LNCaP clone FGC (cell line): ENCODE data around the gene SPOPL.
"Not testable (repeated sequence)": the region's sequence is repeated elsewhere in the genome, so short reads cannot be mapped to it uniquely, and the experiment has no call there.

Experiments used
- DNase-seq: peaks from one replicate; pipeline ENCODE4 v3.0.0-alpha.2; 2011; ENCODE audit warnings: low read depth
- H3K4me3 ChIP-seq: 2 replicates; pipeline ENCODE4 v1.5.1; 2011; ENCODE audit warnings: mild to moderate bottlenecking, low read depth, low read length, control low read depth
- CTCF ChIP-seq: IDR thresholded peaks from 2 replicates; pipeline ENCODE4 v1.5.1; 2012; ENCODE audit warnings: mild to moderate bottlenecking; ENCODE audit not compliant: control insufficient read depth, insufficient read depth; ENCODE audit errors: extremely low read depth

Gene SPOPL

GRCh38 chr2:138501425-138502254, at the start of gene SPOPL:
SPOPL (plus strand) TSS chr2:138501770; CDS start chr2:138550217, 48,447 bp downstream.
- DNase-seq = peak; percentile 36
- peak within 1 kb of the TSS; percentile 77 for H3K4me3 ChIP-seq
- TF ChIP-seq CTCF = peak; percentile 16; the same call in 1 of the 2 replicates

GRCh38 chr2:138452324-138452723, 49.2 kb upstream of the SPOPL start:
- H3K4me3 ChIP-seq = no peak overlapping the region
- no peak for DNase-seq
- no peak for TF ChIP-seq CTCF

- TF ChIP-seq CTCF = no peak
- H3K4me3 ChIP-seq = no peak overlapping the region
- no peak for DNase-seq
Measured at GRCh38 chr2:138453815-138454214, 47.8 kb upstream of the SPOPL start.

DNA sequence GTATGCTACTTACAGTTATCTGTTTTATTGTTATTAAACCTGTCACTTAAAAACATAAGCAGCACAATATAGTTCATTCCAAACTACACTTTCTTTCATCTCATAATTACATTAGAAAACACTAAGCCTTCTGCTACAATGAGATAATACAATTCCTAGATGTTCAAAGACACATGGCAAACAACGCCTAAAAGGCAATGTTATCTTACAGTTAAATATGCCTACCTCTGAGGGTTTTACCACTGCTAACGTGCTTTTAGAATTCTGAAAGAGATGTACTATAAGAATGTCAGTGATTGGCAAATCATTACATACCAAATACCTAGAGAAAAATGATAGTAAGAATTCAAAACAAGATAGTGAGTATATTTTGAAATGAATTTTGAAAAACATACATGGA, 46.8 kb upstream of the SPOPL start:
- no peak for TF ChIP-seq CTCF

GRCh38 chr2:138455275-138455674, 46.3 kb upstream of the SPOPL start:
- H3K4me3 ChIP-seq = no peak overlapping the region
- DNase-seq = no peak
- TF ChIP-seq CTCF = no peak

More for the DNA sequence above, 46.8 kb upstream of the SPOPL start:
- H3K4me3 ChIP-seq = no peak overlapping the region
- no peak for DNase-seq

DNA sequence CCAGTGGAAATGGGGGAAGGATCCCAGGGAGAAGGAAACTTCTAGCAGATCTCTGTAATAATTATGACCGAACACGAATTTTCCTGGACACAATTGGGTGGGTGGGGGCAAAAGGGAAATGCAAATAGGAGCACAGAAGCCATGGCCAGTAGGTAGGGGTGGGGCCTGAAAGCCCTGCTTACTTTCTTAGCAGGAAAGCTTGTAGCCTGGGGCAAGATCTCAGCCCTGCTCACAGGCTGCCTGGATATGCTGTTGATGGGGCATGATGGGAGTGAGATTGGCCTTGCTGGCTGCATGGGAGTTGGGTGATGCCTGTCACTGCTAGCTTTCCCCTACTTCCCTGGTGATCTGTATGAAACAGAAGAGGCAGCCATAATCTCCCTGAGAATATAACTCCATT, 45.9 kb upstream of the SPOPL start:
- no peak overlapping the region for H3K4me3 ChIP-seq
- TF ChIP-seq CTCF = no peak
- no peak for DNase-seq

DNA sequence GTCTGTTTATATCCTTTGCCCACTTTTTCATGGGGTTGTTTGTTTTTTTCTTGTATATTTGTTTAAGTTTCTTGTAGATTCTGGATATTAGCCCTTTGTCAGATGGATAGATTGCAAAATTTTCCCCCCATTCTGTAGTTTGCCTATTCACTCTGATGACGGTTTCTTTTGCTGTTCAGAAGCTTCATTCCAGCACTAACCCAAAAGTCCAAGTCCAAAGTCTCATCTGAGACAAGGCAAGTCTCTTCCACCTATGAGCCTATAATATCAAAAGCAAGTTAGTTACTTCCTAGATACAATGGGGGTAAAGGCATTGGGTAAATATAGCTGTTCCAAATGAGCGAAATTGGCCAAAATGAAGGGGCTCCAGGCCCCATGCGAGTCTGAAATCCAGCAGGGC, 38.9 kb upstream of the SPOPL start:
- H3K4me3 ChIP-seq = not testable (repeated sequence)

More for the DNA sequence above, 38.9 kb upstream of the SPOPL start:
- DNase-seq = not testable (repeated sequence)
